GM19395 (cell line): ENCODE measurements around the gene MUC5B.

Source experiments
- ATAC-seq: cut with Tn5 transposase; IDR thresholded peaks from one replicate; pipeline ENCODE4 v1.9.1; 2021; ENCODE audit warnings: mild to moderate bottlenecking, moderate library complexity; ENCODE audit not compliant: unreplicated experiment

MUC5B gene

GRCh38 chr11:1219834-1220815, 2.7 kb upstream of the MUC5B start:
- ATAC-seq = no peak

DNA sequence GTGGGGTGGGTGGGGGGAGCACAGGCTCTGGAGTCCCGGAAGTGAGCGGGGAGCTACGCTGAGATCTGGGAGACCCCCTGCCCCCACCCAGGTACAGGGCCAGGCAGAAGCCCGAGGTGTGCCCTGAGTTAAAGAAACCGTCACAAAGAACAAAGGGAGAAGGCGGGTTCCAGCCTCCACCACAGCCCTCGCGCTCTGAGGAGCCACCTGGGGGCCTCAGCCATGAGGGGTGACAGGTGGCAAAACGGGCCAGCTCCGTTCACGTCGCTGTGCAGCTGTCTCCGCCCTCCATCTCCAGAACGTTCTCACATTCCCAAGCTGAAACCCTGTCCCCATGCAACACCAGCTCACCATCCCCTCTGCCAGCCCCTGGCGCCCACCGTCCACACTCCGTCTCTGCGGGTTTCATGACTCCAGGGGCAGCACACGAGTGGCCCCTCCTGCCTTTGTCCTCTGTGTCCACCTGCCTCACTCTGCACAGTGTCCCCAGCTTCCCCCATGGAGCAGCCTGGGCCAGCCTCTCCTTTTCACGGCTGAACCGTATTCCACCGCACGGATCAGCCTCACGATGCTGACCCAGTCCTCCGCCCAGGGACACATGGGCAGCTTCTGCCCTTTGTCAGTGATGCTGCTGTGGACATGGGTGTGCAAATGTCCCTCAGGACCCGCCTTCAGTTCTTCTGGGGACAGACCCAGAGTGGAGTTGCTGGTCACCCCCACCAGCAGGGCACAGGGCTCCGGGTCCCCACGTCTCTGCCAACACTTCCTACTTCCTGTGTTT, 1.7 kb upstream of the MUC5B start:
- no peak for ATAC-seq

- ATAC-seq = no peak
Observed at GRCh38 chr11:1221848-1222311, 986 bp upstream of the MUC5B start.

DNA sequence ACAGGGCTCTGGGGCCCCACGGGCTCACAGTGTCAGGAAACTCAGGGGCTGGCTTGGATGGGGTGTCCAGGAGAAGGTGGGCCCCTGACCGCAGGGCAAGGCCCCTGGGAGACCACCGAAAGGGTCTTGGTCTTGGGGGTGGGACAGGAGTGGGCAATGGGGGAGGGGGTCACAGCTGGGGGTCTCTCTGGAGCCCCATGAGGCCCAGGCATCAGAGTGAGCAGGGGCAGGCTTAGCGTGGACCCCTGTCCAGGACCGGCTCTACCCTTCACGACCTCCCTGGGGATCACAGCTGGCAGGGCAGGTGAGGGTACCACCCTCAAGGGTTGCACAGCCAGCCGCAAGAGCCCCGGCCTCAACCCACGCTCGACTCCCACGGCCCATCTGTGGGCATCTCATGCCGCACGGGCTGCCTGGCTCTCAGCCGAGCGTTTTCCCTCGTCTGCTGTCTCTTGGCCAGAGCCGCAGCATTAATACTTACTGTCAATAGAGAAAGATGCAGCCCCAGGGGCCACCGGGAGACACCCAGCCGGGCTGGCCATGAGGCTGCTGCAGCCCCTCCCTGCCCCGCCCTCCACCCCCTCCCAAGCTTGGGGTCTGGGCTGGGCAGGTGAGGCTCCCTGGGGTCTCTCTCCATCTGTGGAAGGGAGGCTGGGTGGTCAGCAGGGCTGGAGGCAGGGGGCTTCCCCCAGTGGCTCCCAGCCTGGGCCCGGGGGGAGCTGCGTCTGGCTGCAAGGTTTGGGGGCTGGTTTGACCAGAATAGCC, 662 bp downstream of the MUC5B start:
- no peak for ATAC-seq

DNA sequence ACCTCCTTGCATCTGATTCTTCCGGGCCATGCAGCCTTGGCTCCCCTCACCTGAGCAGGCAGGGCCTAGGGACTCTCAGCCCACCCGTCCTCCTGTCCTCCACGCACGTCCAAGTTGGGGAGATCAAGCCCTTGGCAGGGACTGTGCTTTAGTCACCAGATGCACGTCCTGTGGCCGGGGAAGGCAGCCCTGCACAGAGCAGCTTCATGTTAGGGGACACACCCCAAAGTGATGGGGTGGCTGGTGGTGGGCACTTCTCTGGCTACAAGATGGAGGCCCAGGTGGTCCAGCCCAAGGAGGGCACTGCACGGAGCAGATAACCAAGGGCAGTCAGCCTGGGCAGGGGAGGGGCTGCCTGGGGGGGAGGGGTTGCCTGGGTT, 1.2 kb downstream of the MUC5B start:
- no peak for ATAC-seq

DNA sequence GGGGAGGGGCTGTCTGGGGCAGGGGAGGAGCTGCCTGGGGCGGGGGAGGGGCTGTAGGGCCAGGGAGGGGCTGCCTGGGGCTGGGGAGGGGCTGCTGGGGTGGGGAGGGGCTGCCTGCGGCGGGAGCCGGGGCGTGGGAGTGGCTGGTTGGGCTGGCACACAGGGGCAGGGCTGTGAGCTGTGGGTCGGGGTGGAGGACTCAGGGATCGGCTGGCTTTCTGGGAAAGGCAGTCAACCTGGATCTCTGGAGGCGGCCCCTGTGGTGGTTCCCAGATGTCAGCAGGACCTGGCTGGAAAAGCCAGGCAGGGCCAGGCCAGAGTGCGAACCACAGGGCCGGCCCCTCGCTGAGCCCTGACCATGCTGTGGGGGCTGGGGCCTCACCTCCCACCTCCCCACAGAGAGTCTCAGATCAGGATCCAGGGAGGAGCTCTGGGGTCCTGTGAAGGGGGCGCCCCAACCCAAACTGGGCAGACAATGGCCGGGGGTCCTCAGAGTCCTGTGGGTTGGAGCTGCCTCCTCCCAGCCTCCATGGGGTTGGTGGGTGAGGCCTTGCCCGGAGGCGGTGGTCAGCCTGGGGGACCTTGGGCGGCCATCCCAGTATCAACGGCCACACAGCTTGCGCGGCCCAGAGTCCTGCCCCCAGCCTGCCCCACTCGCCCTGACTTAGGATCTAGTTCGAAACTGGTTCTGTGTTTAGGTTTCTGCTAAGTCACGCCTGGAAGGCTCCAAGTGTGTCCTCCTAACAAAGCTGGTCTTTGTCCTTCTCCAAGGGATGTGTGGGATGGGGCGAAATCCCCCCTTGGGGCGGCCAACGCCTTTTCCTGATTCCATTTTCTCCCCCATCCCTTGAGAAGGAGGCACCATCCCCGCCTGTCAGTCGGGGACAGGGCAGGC, 1.9 kb downstream of the MUC5B start:
- ATAC-seq = no peak

DNA sequence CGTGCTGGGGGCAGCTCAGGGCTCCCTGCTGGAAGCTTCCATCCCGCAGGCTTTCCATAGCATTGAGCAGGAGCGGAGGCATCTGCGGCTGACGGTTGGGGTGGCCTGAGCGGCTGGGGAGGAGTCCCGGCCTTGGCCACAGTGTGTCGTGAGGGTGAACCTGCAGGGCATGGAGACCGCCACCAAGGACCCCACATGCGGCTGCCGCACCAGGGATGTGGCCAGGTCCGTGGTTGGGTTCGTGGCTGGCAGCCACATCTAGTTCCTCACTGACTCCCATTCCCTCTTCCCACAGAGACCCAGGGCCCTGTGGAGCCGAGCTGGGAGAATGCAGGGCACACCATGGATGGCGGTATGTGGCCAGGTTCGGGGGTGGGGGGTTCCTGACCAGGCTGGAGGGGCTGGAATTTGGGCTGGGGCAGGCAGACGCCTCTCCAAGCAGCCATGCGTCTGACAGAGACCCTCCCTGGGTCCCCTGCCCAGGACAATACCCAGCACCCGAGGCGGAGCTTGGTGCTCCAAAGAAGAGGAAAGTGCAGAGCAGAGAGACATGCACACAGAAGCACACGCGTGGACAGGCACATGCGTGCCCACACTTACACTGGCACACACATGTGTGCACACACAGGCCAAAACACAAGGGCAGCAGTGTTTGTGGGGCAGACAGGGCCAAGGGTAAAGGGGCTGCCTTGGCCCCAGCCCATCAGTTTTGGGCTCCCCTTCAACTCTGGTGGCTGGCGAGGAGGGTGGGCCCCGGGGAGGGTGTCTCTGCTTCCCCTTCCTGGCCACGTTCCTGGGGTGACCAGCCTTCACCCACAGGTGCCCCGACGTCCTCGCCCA, 2.7 kb downstream of the MUC5B start:
- ATAC-seq = no peak

DNA sequence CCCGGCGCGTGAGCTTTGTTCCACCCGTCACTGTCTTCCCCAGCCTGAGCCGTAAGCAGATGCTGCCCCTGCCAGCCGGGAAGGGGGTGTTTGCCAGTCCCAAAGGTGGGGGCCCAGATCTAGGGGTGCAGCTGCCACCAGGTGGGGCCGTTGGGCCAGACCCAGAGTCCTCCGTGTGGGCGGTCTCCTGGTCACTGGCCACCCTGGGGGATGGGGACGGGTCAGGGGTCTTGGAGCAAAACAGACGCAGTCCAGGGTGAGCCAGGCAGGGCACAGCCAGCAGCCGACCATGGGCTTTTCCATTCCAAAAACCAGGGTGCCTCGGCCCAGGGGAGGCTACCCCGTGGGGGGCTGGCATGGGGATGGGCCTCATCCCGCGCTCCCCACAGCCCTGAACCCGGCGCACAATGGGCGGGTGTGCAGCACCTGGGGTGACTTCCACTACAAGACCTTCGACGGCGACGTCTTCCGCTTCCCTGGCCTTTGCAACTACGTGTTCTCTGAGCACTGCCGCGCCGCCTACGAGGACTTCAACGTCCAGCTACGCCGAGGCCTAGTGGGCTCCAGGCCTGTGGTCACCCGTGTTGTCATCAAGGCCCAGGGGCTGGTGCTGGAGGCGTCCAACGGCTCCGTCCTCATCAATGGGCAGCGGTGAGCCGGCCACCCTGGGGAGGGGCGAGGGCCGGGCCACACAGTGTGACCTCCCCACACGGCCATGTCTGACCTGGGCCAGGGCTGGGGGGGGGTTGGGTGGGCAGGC, 3.5 kb downstream of the MUC5B start:
- no peak for ATAC-seq

GRCh38 chr11:1226986-1227550, 4.2 kb downstream of the MUC5B start:
- ATAC-seq = no peak

GRCh38 chr11:1227551-1228100, 4.8 kb downstream of the MUC5B start:
- no peak for ATAC-seq

- ATAC-seq = no peak
Observed at GRCh38 chr11:1228101-1228821, 5.4 kb downstream of the MUC5B start.

DNA sequence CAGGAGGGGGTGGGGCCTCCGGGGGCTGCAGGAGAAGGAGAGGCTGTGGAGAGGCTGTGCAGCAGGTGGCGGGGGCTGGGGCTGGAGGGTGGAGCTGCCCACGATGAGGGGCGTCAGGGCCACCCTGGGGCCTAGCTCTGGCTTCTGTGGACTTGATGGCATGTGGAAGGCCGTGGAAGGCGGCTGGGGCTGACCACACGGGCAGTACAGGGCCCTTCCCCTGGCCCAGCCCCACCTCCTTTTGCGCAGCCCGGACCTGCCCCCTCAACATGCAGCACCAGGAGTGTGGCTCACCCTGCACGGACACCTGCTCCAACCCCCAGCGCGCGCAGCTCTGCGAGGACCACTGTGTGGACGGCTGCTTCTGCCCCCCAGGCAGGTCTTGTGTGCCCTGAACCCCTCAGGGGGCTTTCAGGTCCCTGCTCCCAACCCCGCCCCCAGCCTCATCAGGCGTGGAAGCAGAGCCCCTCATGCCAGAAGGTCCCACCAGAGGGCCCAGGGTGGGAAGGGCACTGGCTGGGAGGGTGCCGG, 6.1 kb downstream of the MUC5B start:
- ATAC-seq = no peak

- ATAC-seq = no peak
Observed at GRCh38 chr11:1229471-1230120, 6.7 kb downstream of the MUC5B start.

DNA sequence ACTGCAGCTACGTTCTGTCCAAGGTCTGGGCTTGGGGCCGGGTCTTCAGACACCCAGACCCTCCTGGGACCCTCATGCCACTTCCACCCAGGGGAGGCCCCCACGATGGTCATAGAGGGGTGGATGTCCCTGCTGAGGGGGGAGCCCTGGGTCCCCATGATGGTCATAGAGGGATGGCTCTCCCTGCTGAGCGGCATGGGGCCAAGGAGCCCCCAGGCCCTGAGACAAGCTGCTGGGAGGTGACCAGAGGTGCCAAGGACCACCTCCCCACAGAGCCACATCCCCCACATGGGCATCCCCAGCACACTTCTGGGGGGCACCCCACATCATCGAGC, 7.2 kb downstream of the MUC5B start:
- no peak for ATAC-seq

DNA sequence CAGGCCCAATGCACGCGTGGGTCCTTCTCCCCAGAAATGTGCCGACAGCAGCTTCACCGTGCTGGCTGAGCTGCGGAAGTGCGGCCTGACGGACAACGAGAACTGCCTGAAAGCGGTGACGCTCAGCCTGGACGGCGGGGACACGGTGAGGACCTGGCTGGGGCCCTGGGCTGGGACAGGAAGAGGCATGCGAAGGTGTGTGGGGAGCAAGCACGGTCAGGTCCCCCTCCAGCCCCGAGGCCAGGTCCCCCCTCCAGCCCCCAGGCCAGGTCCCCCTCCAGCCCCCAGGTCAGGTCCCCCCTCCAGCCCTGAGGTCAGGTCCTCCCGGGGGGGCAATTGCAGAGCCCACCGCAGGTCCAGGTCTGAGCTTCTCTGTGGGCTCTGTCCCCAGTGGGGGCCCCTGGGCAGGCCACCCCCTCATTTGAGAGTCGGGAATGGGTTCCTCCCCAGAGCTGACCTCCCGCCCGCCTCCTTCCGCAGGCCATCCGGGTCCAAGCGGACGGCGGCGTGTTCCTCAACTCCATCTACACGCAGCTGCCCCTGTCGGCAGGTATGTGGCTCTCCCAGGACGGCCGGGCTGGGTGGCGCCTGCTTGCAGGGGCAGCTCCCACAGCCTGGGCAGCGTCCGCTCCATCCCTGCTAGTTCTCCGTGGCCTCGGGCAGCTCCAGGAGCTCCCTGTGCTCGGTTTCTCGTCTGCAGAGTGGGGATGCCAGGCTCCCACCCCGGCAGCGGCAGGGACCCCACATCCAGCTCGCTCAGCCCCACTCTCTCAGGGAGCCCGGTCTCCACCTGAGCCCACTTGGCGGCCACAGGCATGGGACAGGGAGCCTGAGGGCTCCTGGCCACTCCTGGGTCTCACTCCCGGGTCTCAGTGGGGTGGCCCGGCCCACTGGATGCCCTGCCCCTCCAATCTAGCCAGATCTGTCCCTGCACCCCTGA, 7.9 kb downstream of the MUC5B start:
- ATAC-seq = no peak
